Measurements from ENCODE around the gene CCSER1.
"Not testable (repeated sequence)": the region's sequence is repeated elsewhere in the genome, so short reads cannot be mapped to it uniquely, and the experiment has no call there.

The CCSER1 gene

GRCh38 chr4:91087743-91088142 is 960.5 kb downstream of the CCSER1 start:
- no peak for DNase-seq (ENCODE audit: low read depth)
- H3K4me3 ChIP-seq (ENCODE audit: low read depth, low read length), result no peak overlapping the region
- no peak for TF ChIP-seq CTCF (IDR thresholded peaks at IDR 0.05; ENCODE audit: low read depth, low read length, missing control alignments)
- in situ Hi-C loops (cut with HindIII; ENCODE audit: low sequenced_read_pairs), result no loop called here

GRCh38 chr4:91089178-91089577 is 962.0 kb downstream of the CCSER1 start:
- in situ Hi-C loops (cut with HindIII; ENCODE audit: low sequenced_read_pairs), result no loop called here
- no peak overlapping the region for H3K4me3 ChIP-seq (ENCODE audit: low read depth, low read length)
- no peak for DNase-seq (ENCODE audit: low read depth)
- TF ChIP-seq CTCF (IDR thresholded peaks at IDR 0.05; ENCODE audit: low read depth, low read length, missing control alignments), result no peak

GRCh38 chr4:91092398-91092980 is 965.3 kb downstream of the CCSER1 start:
- no peak for TF ChIP-seq CTCF (IDR thresholded peaks at IDR 0.05; ENCODE audit: low read depth, low read length, missing control alignments)
- in situ Hi-C loops (cut with HindIII; ENCODE audit: low sequenced_read_pairs), result no loop called here
- DNase-seq (ENCODE audit: low read depth), result no peak

GRCh38 chr4:91094220-91094619 is 967.0 kb downstream of the CCSER1 start:
- in situ Hi-C loops (cut with HindIII; ENCODE audit: low sequenced_read_pairs); H3K4me3 ChIP-seq (ENCODE audit: low read depth, low read length); DNase-seq (ENCODE audit: low read depth): not testable (repeated sequence)

More at GRCh38 chr4:91092398-91092980, 965.3 kb downstream of the CCSER1 start:
- H3K4me3 ChIP-seq (ENCODE audit: low read depth, low read length), result no peak overlapping the region

GRCh38 chr4:91099666-91100065 is 972.5 kb downstream of the CCSER1 start:
- TF ChIP-seq CTCF (IDR thresholded peaks at IDR 0.05; ENCODE audit: low read depth, low read length, missing control alignments), result no peak
- DNase-seq (ENCODE audit: low read depth), result no peak
- in situ Hi-C loops (cut with HindIII; ENCODE audit: low sequenced_read_pairs), result no loop called here
- no peak overlapping the region for H3K4me3 ChIP-seq (ENCODE audit: low read depth, low read length)

GRCh38 chr4:91108751-91109150 is 981.6 kb downstream of the CCSER1 start:
- TF ChIP-seq CTCF (IDR thresholded peaks at IDR 0.05; ENCODE audit: low read depth, low read length, missing control alignments), result no peak
- H3K4me3 ChIP-seq (ENCODE audit: low read depth, low read length), result no peak overlapping the region
- in situ Hi-C loops (cut with HindIII; ENCODE audit: low sequenced_read_pairs), result no loop called here
- no peak for DNase-seq (ENCODE audit: low read depth)

GRCh38 chr4:91111556-91111955 is 984.4 kb downstream of the CCSER1 start:
- no peak for TF ChIP-seq CTCF (IDR thresholded peaks at IDR 0.05; ENCODE audit: low read depth, low read length, missing control alignments)
- H3K4me3 ChIP-seq (ENCODE audit: low read depth, low read length), result no peak overlapping the region
- in situ Hi-C loops (cut with HindIII; ENCODE audit: low sequenced_read_pairs), result no loop called here

More at GRCh38 chr4:91111556-91111955, 984.4 kb downstream of the CCSER1 start:
- no peak for DNase-seq (ENCODE audit: low read depth)
